PC-3 (cell line): Measurements from ENCODE around the gene LRRFIP1. TPM values are rescaled to one million over a fixed set of nuclear protein-coding genes. Genes with fewer than 3 reads are reported as not detected.
"Not testable (repeated sequence)": the region's sequence is repeated elsewhere in the genome, so short reads cannot be mapped to it uniquely, and the experiment has no call there.

Source experiments
- ATAC-seq: fragments of 200-7000 bp; cut with Tn5 transposase; 2 replicates; pipeline ENCODE4 v1.9.1; 2020; ENCODE audit warnings: mild to moderate bottlenecking, moderate library complexity
- BruUV-seq: library from RNA; stranded (reverse); fragments of 400-500 nt; replicated peaks from 2 replicates; lab custom pipeline; 2021; lab: Mats Ljungman, UMichigan
- CTCF ChIA-PET: fragments of 300-600 bp; sonication (Branson Sonifier 250); formaldehyde crosslinking; loops from one replicate; lab custom pipeline; 2022; ENCODE audit warnings: antibody characterized with exemption; lab: Charles Lee
- POLR2A ChIA-PET: fragments of 300-600 bp; sonication (Branson Sonifier 250); formaldehyde crosslinking; loops from one replicate; lab custom pipeline; 2022; ENCODE audit warnings: antibody characterized with exemption; ENCODE audit not compliant: unreplicated experiment; lab: Charles Lee
- DNase-seq: peaks from one replicate; pipeline ENCODE4 v3.0.0-alpha.2; 2015
- H2AFZ ChIP-seq: fragments of 300-600 bp; sonication (generic); 2 replicates; pipeline ENCODE4 v1.6.0; 2016; ENCODE audit warnings: antibody characterized with exemption, low read length
- H3F3A ChIP-seq: fragments of 300-600 bp; sonication (generic); one replicate; pipeline ENCODE4 v1.6.0; 2017; ENCODE audit warnings: antibody characterized with exemption, low read length, control low read depth, mild to moderate bottlenecking; ENCODE audit not compliant: unreplicated experiment
- H3K27ac ChIP-seq: fragments of 300-600 bp; sonication (generic); 2 replicates; pipeline ENCODE4 v1.5.1; 2016; ENCODE audit warnings: mild to moderate bottlenecking, low read length
- H3K27me3 ChIP-seq: fragments of 300-600 bp; sonication (generic); 2 replicates; pipeline ENCODE4 v1.6.1; 2016; ENCODE audit warnings: low read length, mixed read lengths
- H3K36me3 ChIP-seq: fragments of 300-600 bp; sonication (generic); 2 replicates; pipeline ENCODE4 v1.6.1; 2016; ENCODE audit warnings: low read depth, mixed run types, low read length, mixed read lengths
- H3K4me1 ChIP-seq: fragments of 300-600 bp; sonication (generic); 2 replicates; pipeline ENCODE4 v1.5.1; 2016; ENCODE audit warnings: low read length; ENCODE audit not compliant: insufficient read depth
- H3K4me2 ChIP-seq: fragments of 300-600 bp; sonication (generic); 2 replicates; pipeline ENCODE4 v1.6.0; 2016; ENCODE audit warnings: low read length
- H3K4me3 ChIP-seq: fragments of 300-600 bp; sonication (generic); 2 replicates; pipeline ENCODE4 v1.5.1; 2016; ENCODE audit warnings: mild to moderate bottlenecking, low read length, mixed read lengths
- H3K79me2 ChIP-seq: fragments of 300-600 bp; sonication (generic); 2 replicates; pipeline ENCODE4 v1.6.1; 2017; ENCODE audit warnings: low read length, mixed read lengths
- H3K9ac ChIP-seq: fragments of 300-600 bp; sonication (generic); 2 replicates; pipeline ENCODE4 v1.6.0; 2016; ENCODE audit warnings: mild to moderate bottlenecking, low read length
- H3K9me2 ChIP-seq: fragments of 300-600 bp; sonication (generic); replicated peaks from 2 replicates; pipeline ENCODE4 v1.6.1; 2016; ENCODE audit warnings: mixed run types, low read length, mixed read lengths
- H3K9me3 ChIP-seq: fragments of 300-600 bp; sonication (generic); 2 replicates; pipeline ENCODE4 v1.6.1; 2016; ENCODE audit warnings: low read length, mixed read lengths
- H4K20me1 ChIP-seq: fragments of 300-600 bp; sonication (generic); 2 replicates; pipeline ENCODE4 v1.6.1; 2016; ENCODE audit warnings: low read length, mixed read lengths
- CTCF ChIP-seq: fragments of 300-600 bp; sonication (generic); conservative IDR thresholded peaks from 2 replicates; pipeline ENCODE4 v1.5.1; 2017; ENCODE audit warnings: antibody characterized with exemption, low read depth, mild to moderate bottlenecking, low read length
- EZH2 ChIP-seq: fragments of 300-600 bp; sonication (generic); IDR thresholded peaks from one replicate; pipeline ENCODE4 v1.6.1; 2017; ENCODE audit warnings: antibody characterized with exemption, mild to moderate bottlenecking, low read length; ENCODE audit not compliant: unreplicated experiment
- EZH2phosphoT487 ChIP-seq: fragments of 300-600 bp; sonication (generic); IDR thresholded peaks from 2 replicates; pipeline ENCODE4 v1.6.1; 2018; ENCODE audit warnings: mild to moderate bottlenecking, antibody characterized with exemption, low read length, borderline replicate concordance
- intact Hi-C: fragments of 100-400 bp; cut with micrococcal nuclease; formaldehyde crosslinking; loops from 2 replicates; pipeline ENCODE4 v1.9.0; 2023
- total RNA-seq: library from RNA; depleted of rRNA; stranded (reverse); fragments of >200 nt; gene quantifications from 2 replicates; pipeline ENCODE4 v1.2.3, GENCODE V29; 2014

The LRRFIP1 gene
- total RNA-seq, 1 experiment from 2014 or later = 87.8 TPM

- Histone ChIP-seq H3K9me3 (no peaks in the 10 kb centered on the region), H3F3A (no peaks in the 10 kb centered on the region), H3K4me2 (no peak overlapping the region), H3K27ac (no peak overlapping the region), H3K79me2 (no peaks in the 10 kb centered on the region), H3K27me3 (no peaks in the 10 kb centered on the region), H3K4me3 (no peak overlapping the region), H3K36me3 (no peaks in the 10 kb centered on the region), H3K9me2 (no peaks in the 10 kb centered on the region), H2AFZ (no peak overlapping the region), H3K4me1 (0 out of 2 replicates have a peak, but pooled peaks cover 4% of the 10 kb centered on the region), H3K9ac (no peak overlapping the region), H4K20me1 (no peaks in the 10 kb centered on the region)
- CTCF ChIA-PET = no interaction called here
- intact Hi-C loops = loop anchor here (10.0 kb wide), 1 partner anchor 130 kb away; no protein-coding TSS in a partner anchor
- ATAC-seq (no peak), DNase-seq (no peak)
- BruUV-seq = no TSS peak
- POLR2A ChIA-PET = interaction anchor here (0.6 kb wide), 1 partner anchor 407 kb away, joined by 5 read pairs; no protein-coding TSS in a partner anchor
- TF ChIP-seq EZH2 (no peak), CTCF (no peak), EZH2phosphoT487 (no peak)
Observed at GRCh38 chr2:237604391-237604790, 23.0 kb upstream of the LRRFIP1 start.

GRCh38 chr2:237604960-237605359 lies 22.4 kb upstream of the LRRFIP1 start:
- H3K27me3 ChIP-seq = no peaks in the 10 kb centered on the region
- BruUV-seq = no TSS peak
- H3F3A ChIP-seq = no peaks in the 10 kb centered on the region
- H3K9me2 ChIP-seq = no peaks in the 10 kb centered on the region
- H3K4me2 ChIP-seq = no peak overlapping the region
- TF ChIP-seq EZH2phosphoT487 = no peak
- peak; percentile 47 for TF ChIP-seq CTCF
- H3K36me3 ChIP-seq = no peaks in the 10 kb centered on the region
- H3K9ac ChIP-seq = no peak overlapping the region
- ChIA-PET CTCF (no interaction called here), POLR2A (interaction anchor here (0.6 kb wide), 1 partner anchor 407 kb away, joined by 5 read pairs; no protein-coding TSS in a partner anchor)
- H3K9me3 ChIP-seq = no peaks in the 10 kb centered on the region
- no peaks in the 10 kb centered on the region for H3K79me2 ChIP-seq
- intact Hi-C loops = loop anchor here (10.0 kb wide), 1 partner anchor 130 kb away; no protein-coding TSS in a partner anchor
- peak; percentile 30 for DNase-seq
- no peaks in the 10 kb centered on the region for H4K20me1 ChIP-seq
- H2AFZ ChIP-seq = no peak overlapping the region
- H3K4me3 ChIP-seq = no peak overlapping the region
- H3K27ac ChIP-seq = no peak overlapping the region
- ATAC-seq = peak; percentile 68
- 0 out of 2 replicates have a peak, but pooled peaks cover 4% of the 10 kb centered on the region for H3K4me1 ChIP-seq

- DNase-seq, H3K27ac ChIP-seq, ATAC-seq, H3K4me3 ChIP-seq, H3K9me3 ChIP-seq, BruUV-seq, H2AFZ ChIP-seq, POLR2A ChIA-PET, H3K36me3 ChIP-seq, H3F3A ChIP-seq, H4K20me1 ChIP-seq, H3K9ac ChIP-seq, H3K79me2 ChIP-seq, H3K27me3 ChIP-seq, H3K4me1 ChIP-seq, H3K9me2 ChIP-seq, H3K4me2 ChIP-seq, CTCF ChIA-PET: not testable (repeated sequence)
- intact Hi-C loops = loop anchor here (10.0 kb wide), 1 partner anchor 128 kb away; no protein-coding TSS in a partner anchor
Observed at GRCh38 chr2:237606522-237606921, 20.9 kb upstream of the LRRFIP1 start.
